SK-N-MC (cell line): ENCODE measurements around the gene NEK3.

Experiments
- EZH2 ChIP-seq: fragments of 200-600 bp; sonication (generic); IDR thresholded peaks from one replicate; pipeline ENCODE4 v1.6.1; 2017; ENCODE audit warnings: antibody characterized with exemption
- FOXP2 ChIP-seq: optimal IDR thresholded peaks from 2 replicates; pipeline ENCODE3; 2011; ENCODE audit warnings: mild to moderate bottlenecking, moderate library complexity; ENCODE audit not compliant: insufficient read depth; ENCODE audit errors: extremely low read length, control extremely low read depth
- POLR2AphosphoS5 ChIP-seq: IDR thresholded peaks from 2 replicates; pipeline ENCODE4 v1.6.1; 2012; ENCODE audit warnings: mild to moderate bottlenecking, low read depth, low read length, borderline replicate concordance

GRCh38 chr13:52187029-52187423 is 27.6 kb upstream of the NEK3 start:
- TF ChIP-seq EZH2 = no peak
- TF ChIP-seq POLR2AphosphoS5 = no peak
- no peak for TF ChIP-seq FOXP2
